Esophagus muscularis mucosa (tissue), 4 donors: Measurements from ENCODE around the gene ENOX1. TPM values are rescaled to one million over a fixed set of nuclear protein-coding genes. Genes with fewer than 3 reads are reported as not detected.
A peak's percentile ranks its signal among the peaks of the same experiment; 100 is the strongest.
"Not testable (repeated sequence)": the region's sequence is repeated elsewhere in the genome, so short reads cannot be mapped to it uniquely, and the experiment has no call there.

Source experiments
- DNase-seq: peaks from one replicate; pipeline ENCODE4 v3.0.0-alpha.2; 2017; ENCODE audit errors: extremely low spot score
- H3K27ac ChIP-seq, 4 donors: fragments of 200-600 bp; sonication (generic); replicated peaks in 1 of 4; 1 replicate in 3 of 4; 2 replicates in 1 of 4; pipeline ENCODE4 v1.5.1; 2016 to 2019; ENCODE audit warnings: mild to moderate bottlenecking in 1 of 4
- H3K27me3 ChIP-seq, 4 donors: fragments of 200-600 bp; sonication (generic); one replicate each; pipeline versions ENCODE4 v1.5.1 to v1.6.0; 2016 to 2019
- H3K36me3 ChIP-seq, 4 donors: fragments of 200-600 bp; sonication (generic); one replicate each; pipeline ENCODE4 v1.5.1; 2016 to 2019
- H3K4me1 ChIP-seq, 4 donors: fragments of 200-600 bp; sonication (generic); one replicate each; pipeline ENCODE4 v1.5.1; 2016 to 2019
- H3K4me3 ChIP-seq, 4 donors: fragments of 200-600 bp; sonication (generic); 1 replicate in 2 of 4; 2 replicates in 2 of 4; pipeline ENCODE4 v1.5.1; 2016 to 2019; ENCODE audit warnings: mild to moderate bottlenecking in 4 of 4, moderate library complexity in 1 of 4
- H3K9me3 ChIP-seq, 4 donors: fragments of 200-600 bp; sonication (generic); 1 replicate in 3 of 4; 2 replicates in 1 of 4; pipeline ENCODE4 v1.5.1; 2016 to 2019
- EP300 ChIP-seq: sonication (generic); formaldehyde crosslinking; IDR thresholded peaks from one replicate; pipeline ENCODE4 v1.6.1; 2017; ENCODE audit warnings: antibody characterized with exemption
- POLR2A ChIP-seq: fragments of 450-650 bp; IDR thresholded peaks from one replicate; pipeline ENCODE4 v1.6.1; 2017; ENCODE audit warnings: antibody characterized with exemption, moderate library complexity, mild to moderate bottlenecking, low read depth
- POLR2AphosphoS5 ChIP-seq, 2 donors: sonication (generic); formaldehyde crosslinking; IDR thresholded peaks; one replicate each; pipeline ENCODE4 v1.6.1; 2017; ENCODE audit warnings: antibody characterized with exemption in 2 of 2
- WGBS: methylation state at CpG from one replicate; pipeline ENCODE4 v1.1.5; 2018; 5-methylcytosine and 5-hydroxymethylcytosine counted together
- intact Hi-C: fragments of 100-400 bp; cut with DNase I; formaldehyde crosslinking; loops from one replicate; pipeline ENCODE4 v1.15.1; 2023
- total RNA-seq, 4 donors: library from RNA; depleted of rRNA; stranded (reverse); fragments of >200 nt; gene quantifications; one replicate each; pipeline versions ENCODE4 v1.1.0 to v1.2.1, GENCODE V29; 2016
- TF ChIP-seq, protein P1 (sequence below), 3 experiments: fragments of 200-600 bp in 2 of 3; fragments of 450-650 bp in 1 of 3; sonication (generic) in 2 of 3; IDR thresholded peaks; one replicate each; pipeline ENCODE4 v1.5.1; 2017 to 2019; ENCODE audit warnings: antibody characterized with exemption in 3 of 3, mild to moderate bottlenecking in 2 of 3, moderate library complexity in 1 of 3

ENOX1 gene
- total RNA-seq, result 10 to 100 TPM in 3 of 4 donors, 1 to 10 TPM in 1; 9.3 to 14.1 (median 12.4) TPM

GRCh38 chr13:43786766-43787517, at the start of gene ENOX1:
Gene ENOX1, minus strand, starts transcription at chr13:43786972.
- intact Hi-C loops, result loop anchor here (5.0 to 10.0 kb wide), 3 partner anchors 125 to 522 kb away; no protein-coding TSS in a partner anchor
- under 1% methylated on average over 23 of the region's 93 CpGs for WGBS
- DNase-seq, result peak; percentile 92

DNA sequence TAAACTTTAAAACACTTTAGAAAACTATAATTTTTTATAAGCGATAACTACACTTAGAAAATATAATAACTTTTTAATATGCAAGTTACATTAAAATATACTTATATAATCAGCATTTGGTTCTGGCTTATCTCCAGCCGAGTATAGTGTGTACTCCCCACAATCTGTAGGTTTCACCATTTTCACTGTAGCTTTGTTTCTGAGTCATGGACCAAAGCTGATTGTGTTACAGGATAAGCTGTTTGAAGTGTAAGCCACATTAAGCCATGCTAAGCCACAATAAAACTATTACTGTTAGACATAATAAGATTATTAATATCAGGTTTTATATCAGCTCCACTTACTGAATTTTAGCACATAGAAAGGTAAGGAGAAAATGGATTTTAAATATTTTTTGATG, 48.9 kb upstream of the ENOX1 start:
- Histone ChIP-seq H3K4me1 (no peaks in the 10 kb centered on the region), H3K9me3 (no peaks in the 10 kb centered on the region), H3K27me3 (no peaks in the 10 kb centered on the region), H3K27ac (no peak overlapping the region), H3K36me3 (no peaks in the 10 kb centered on the region), H3K4me3 (no peak overlapping the region)
- no peak for DNase-seq
- WGBS, result 95% methylated on average over 2 of the region's 2 CpGs
- intact Hi-C loops, result no loop called here
- TF ChIP-seq, protein P1, sequence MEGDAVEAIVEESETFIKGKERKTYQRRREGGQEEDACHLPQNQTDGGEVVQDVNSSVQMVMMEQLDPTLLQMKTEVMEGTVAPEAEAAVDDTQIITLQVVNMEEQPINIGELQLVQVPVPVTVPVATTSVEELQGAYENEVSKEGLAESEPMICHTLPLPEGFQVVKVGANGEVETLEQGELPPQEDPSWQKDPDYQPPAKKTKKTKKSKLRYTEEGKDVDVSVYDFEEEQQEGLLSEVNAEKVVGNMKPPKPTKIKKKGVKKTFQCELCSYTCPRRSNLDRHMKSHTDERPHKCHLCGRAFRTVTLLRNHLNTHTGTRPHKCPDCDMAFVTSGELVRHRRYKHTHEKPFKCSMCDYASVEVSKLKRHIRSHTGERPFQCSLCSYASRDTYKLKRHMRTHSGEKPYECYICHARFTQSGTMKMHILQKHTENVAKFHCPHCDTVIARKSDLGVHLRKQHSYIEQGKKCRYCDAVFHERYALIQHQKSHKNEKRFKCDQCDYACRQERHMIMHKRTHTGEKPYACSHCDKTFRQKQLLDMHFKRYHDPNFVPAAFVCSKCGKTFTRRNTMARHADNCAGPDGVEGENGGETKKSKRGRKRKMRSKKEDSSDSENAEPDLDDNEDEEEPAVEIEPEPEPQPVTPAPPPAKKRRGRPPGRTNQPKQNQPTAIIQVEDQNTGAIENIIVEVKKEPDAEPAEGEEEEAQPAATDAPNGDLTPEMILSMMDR (IDR thresholded peaks at IDR 0.05), result no peak
- TF ChIP-seq POLR2A (no peak), EP300 (no peak), POLR2AphosphoS5 (IDR thresholded peaks at IDR 0.05) (no peak)

More at GRCh38 chr13:43786766-43787517, at the start of gene ENOX1:
- TF ChIP-seq POLR2AphosphoS5 (IDR thresholded peaks at IDR 0.05) (peak; percentile 27 to 31), POLR2A (no peak), EP300 (no peak)
- TF ChIP-seq, protein P1 (IDR thresholded peaks at IDR 0.05), result peak in 2 of 3 experiments; percentile 26 to 35
- Histone ChIP-seq H3K9me3 (no peaks in the 10 kb centered on the region), H3K4me3 (peak within 1 kb of the TSS; percentile 68 to 89 (median 76)), H3K36me3 (no peaks in the 10 kb centered on the region), H3K27ac (peak within 1 kb of the TSS; percentile 86 to 96 (median 91)), H3K27me3 (peaks cover 0 to 4% (median 0%) of the 10 kb centered on the region in 4 donors), H3K4me1 (peaks cover 28 to 60% (median 56%) of the 10 kb centered on the region in 4 donors)

- no peak for DNase-seq
- Histone ChIP-seq H3K27ac (no peak overlapping the region), H3K36me3 (no peaks in the 10 kb centered on the region), H3K4me3 (no peak overlapping the region), H3K27me3 (no peaks in the 10 kb centered on the region), H3K4me1 (no peaks in the 10 kb centered on the region), H3K9me3 (no peaks in the 10 kb centered on the region)
- 65% methylated on average over 2 of the region's 2 CpGs for WGBS
- intact Hi-C loops, result no loop called here
- TF ChIP-seq EP300, result no peak
- TF ChIP-seq, protein P1 (IDR thresholded peaks at IDR 0.05), result no peak
- no peak for TF ChIP-seq POLR2A
Measured at GRCh38 chr13:43831088-43831487, 44.3 kb upstream of the ENOX1 start.

DNA sequence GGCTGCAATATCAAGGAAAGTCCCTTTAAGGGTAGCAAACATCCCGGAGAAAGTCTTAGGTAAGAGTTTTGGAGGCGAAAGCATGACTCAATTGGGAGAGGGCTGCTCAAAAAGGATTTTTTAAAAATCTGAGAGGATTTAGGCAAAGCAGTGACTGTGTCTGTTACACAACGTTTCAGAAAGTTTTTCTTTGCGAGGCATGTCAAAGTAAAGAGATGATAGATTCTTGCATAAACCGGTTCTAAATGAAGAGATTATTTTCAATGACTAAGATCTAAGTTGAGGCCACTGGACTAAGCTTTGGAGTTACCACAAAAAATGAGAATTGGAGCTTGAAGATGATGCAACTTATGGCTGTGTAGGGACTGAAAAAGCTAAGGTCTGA, 43.7 kb upstream of the ENOX1 start:
- H3K4me1 ChIP-seq, result no peaks in the 10 kb centered on the region
- H3K36me3 ChIP-seq, result no peaks in the 10 kb centered on the region
- H3K9me3 ChIP-seq, result no peaks in the 10 kb centered on the region
- intact Hi-C loops, result no loop called here
- no peak for TF ChIP-seq EP300
- TF ChIP-seq, protein P1 (IDR thresholded peaks at IDR 0.05), result no peak
- no peak for TF ChIP-seq POLR2AphosphoS5 (IDR thresholded peaks at IDR 0.05)
- TF ChIP-seq POLR2A, result no peak
- DNase-seq, result no peak
- WGBS, result 70% methylated on average over 5 of the region's 5 CpGs
- H3K27me3 ChIP-seq, result no peaks in the 10 kb centered on the region
- H3K27ac ChIP-seq, result no peak overlapping the region
- no peak overlapping the region for H3K4me3 ChIP-seq

GRCh38 chr13:43824656-43825055, 37.9 kb upstream of the ENOX1 start:
- H3K9me3 ChIP-seq, DNase-seq, intact Hi-C loops, H3K4me3 ChIP-seq, H3K27me3 ChIP-seq, H3K27ac ChIP-seq, H3K36me3 ChIP-seq, H3K4me1 ChIP-seq: not testable (repeated sequence)
- WGBS, result 86% methylated on average over 1 of the region's 1 CpG
